ENCODE data around the gene CD180.
"Not testable (repeated sequence)": the region's sequence is repeated elsewhere in the genome, so short reads cannot be mapped to it uniquely, and the experiment has no call there.

The CD180 gene

GRCh38 chr5:67189931-67190330, 6.7 kb downstream of the CD180 start:
- no peak for DNase-seq (ENCODE audit: low read depth in 1 of 2, low spot score in 1 of 2)

GRCh38 chr5:67189079-67189354, 7.6 kb downstream of the CD180 start:
- no peak for DNase-seq (ENCODE audit: low read depth in 1 of 2, low spot score in 1 of 2)

GRCh38 chr5:67188274-67189078, 8.1 kb downstream of the CD180 start:
- no peak for DNase-seq (ENCODE audit: low read depth in 1 of 2, low spot score in 1 of 2)

GRCh38 chr5:67187006-67187715, 9.4 kb downstream of the CD180 start:
- no peak for DNase-seq (ENCODE audit: low read depth in 1 of 2, low spot score in 1 of 2)

- no peak for DNase-seq (ENCODE audit: low read depth in 1 of 2, low spot score in 1 of 2)
These were observed 12.7 kb downstream of the CD180 start for GRCh38 chr5:67183859-67184258.

- no peak for DNase-seq (ENCODE audit: low read depth in 1 of 2, low spot score in 1 of 2)
These were observed 14.3 kb downstream of the CD180 start for GRCh38 chr5:67182301-67182790.

GRCh38 chr5:67181648-67182221, 14.9 kb downstream of the CD180 start:
- DNase-seq (ENCODE audit: low read depth in 1 of 2, low spot score in 1 of 2): no peak

- no peak for DNase-seq (ENCODE audit: low read depth in 1 of 2, low spot score in 1 of 2)
These were observed 16.8 kb downstream of the CD180 start for GRCh38 chr5:67179697-67180361.

- DNase-seq (ENCODE audit: low read depth in 1 of 2, low spot score in 1 of 2): no peak
These were observed 17.6 kb downstream of the CD180 start for GRCh38 chr5:67178966-67179365.

GRCh38 chr5:67178085-67178484, 18.5 kb downstream of the CD180 start:
- DNase-seq (ENCODE audit: low read depth in 1 of 2, low spot score in 1 of 2): no peak

GRCh38 chr5:67176936-67177335, 19.7 kb downstream of the CD180 start:
- DNase-seq (ENCODE audit: low read depth in 1 of 2, low spot score in 1 of 2): no peak

- DNase-seq (ENCODE audit: low read depth in 1 of 2, low spot score in 1 of 2): no peak
These were observed 22.6 kb downstream of the CD180 start for GRCh38 chr5:67173959-67174358.

- DNase-seq (ENCODE audit: low read depth in 1 of 2, low spot score in 1 of 2): not testable (repeated sequence)
These were observed 23.2 kb downstream of the CD180 start for GRCh38 chr5:67173351-67173750.

- DNase-seq (ENCODE audit: low read depth in 1 of 2, low spot score in 1 of 2): no peak
These were observed 25.8 kb downstream of the CD180 start for GRCh38 chr5:67170767-67171166.

- DNase-seq (ENCODE audit: low read depth in 1 of 2, low spot score in 1 of 2): no peak
These were observed 28.5 kb downstream of the CD180 start for GRCh38 chr5:67168069-67168468.

GRCh38 chr5:67166460-67167285, 29.9 kb downstream of the CD180 start:
- peak; percentile 43 to 47 for DNase-seq (ENCODE audit: low read depth in 1 of 2, low spot score in 1 of 2)

- peak; percentile 63 to 73 for DNase-seq (ENCODE audit: low read depth in 1 of 2, low spot score in 1 of 2)
These were observed 30.8 kb downstream of the CD180 start for GRCh38 chr5:67165526-67166459.

- no peak for DNase-seq (ENCODE audit: low read depth in 1 of 2, low spot score in 1 of 2)
These were observed 31.6 kb downstream of the CD180 start for GRCh38 chr5:67164856-67165525.
